Testis (tissue), 3 donors: Measurements from ENCODE around the gene PARVB. TPM values are rescaled to one million over a fixed set of nuclear protein-coding genes. Genes with fewer than 3 reads are reported as not detected.

Experiments used
- DNase-seq: peaks from one replicate; pipeline ENCODE4 v3.0.0-alpha.2; 2019
- H3K27ac ChIP-seq, 2 donors: fragments of 200-600 bp; sonication (generic); one replicate each; pipeline ENCODE4 v1.5.1; 2019
- H3K27me3 ChIP-seq: fragments of 200-600 bp; sonication (generic); one replicate; pipeline ENCODE4 v1.5.1; 2019
- H3K36me3 ChIP-seq: fragments of 200-600 bp; sonication (generic); one replicate; pipeline ENCODE4 v1.5.1; 2017; ENCODE audit warnings: low read depth; ENCODE audit errors: missing control alignments
- H3K4me1 ChIP-seq: fragments of 200-600 bp; sonication (generic); one replicate; pipeline ENCODE4 v1.5.1; 2019
- H3K4me3 ChIP-seq, 2 donors: fragments of 200-600 bp; sonication (generic); one replicate each; pipeline ENCODE4 v1.5.1; 2017 to 2019
- H3K9me3 ChIP-seq: fragments of 200-600 bp; sonication (generic); one replicate; pipeline ENCODE4 v1.5.1; 2017
- POLR2A ChIP-seq: fragments of 450-650 bp; IDR thresholded peaks from one replicate; pipeline ENCODE4 v1.6.1; 2017; ENCODE audit warnings: antibody characterized with exemption, mild to moderate bottlenecking, moderate library complexity
- WGBS, 2 donors: methylation state at CpG; one replicate each; pipeline ENCODE4 v1.1.5; 2018; 5-methylcytosine and 5-hydroxymethylcytosine counted together
- intact Hi-C: fragments of 100-400 bp; cut with DNase I; formaldehyde crosslinking; loops from one replicate; pipeline ENCODE4 v1.15.1; 2023; ENCODE audit warnings: low total_unique reads
- polyA plus RNA-seq: library from polyadenylated mRNA; stranded (reverse); fragments of 350-450 nt; fragmentation: Illumina TruSeq; extraction: RNeasy Lipid Tissue Mini Kit (QIAGEN cat#74804); gene quantifications from one replicate; pipeline ENCODE4 v1.2.3, GENCODE V29; 2014; ENCODE audit warnings: low read depth, low replicate concordance; ENCODE audit not compliant: insufficient read depth
- total RNA-seq, 2 donors: library from RNA; depleted of rRNA; stranded (reverse); fragments of >200 nt; gene quantifications; one replicate each; pipeline ENCODE4 v1.2.3, GENCODE V29; 2016
- TF ChIP-seq, protein P1 (sequence below), 3 experiments: fragments of 450-650 bp in 2 of 3; fragments of 200-600 bp in 1 of 3; sonication (generic) in 1 of 3; IDR thresholded peaks; one replicate each; pipeline ENCODE4 v1.5.1; 2016 to 2019; ENCODE audit warnings: antibody characterized with exemption in 3 of 3, mild to moderate bottlenecking in 2 of 3, moderate library complexity in 1 of 3

Gene PARVB
- total and polyA plus RNA-seq, 3 donors from 2014 or later = 11.6 to 27.5 (median 23.7) TPM

- Histone ChIP-seq H3K4me1 (no peaks in the 10 kb centered on the region), H3K27me3 (no peaks in the 10 kb centered on the region), H3K4me3 (no peak overlapping the region), H3K36me3 (no peaks in the 10 kb centered on the region), H3K27ac (no peak overlapping the region), H3K9me3 (no peaks in the 10 kb centered on the region)
- DNase-seq = peak; percentile 66
- intact Hi-C loops = loop anchor here (5.0 kb wide), 1 partner anchor 634 kb away; no protein-coding TSS in a partner anchor
- TF ChIP-seq, protein P1, sequence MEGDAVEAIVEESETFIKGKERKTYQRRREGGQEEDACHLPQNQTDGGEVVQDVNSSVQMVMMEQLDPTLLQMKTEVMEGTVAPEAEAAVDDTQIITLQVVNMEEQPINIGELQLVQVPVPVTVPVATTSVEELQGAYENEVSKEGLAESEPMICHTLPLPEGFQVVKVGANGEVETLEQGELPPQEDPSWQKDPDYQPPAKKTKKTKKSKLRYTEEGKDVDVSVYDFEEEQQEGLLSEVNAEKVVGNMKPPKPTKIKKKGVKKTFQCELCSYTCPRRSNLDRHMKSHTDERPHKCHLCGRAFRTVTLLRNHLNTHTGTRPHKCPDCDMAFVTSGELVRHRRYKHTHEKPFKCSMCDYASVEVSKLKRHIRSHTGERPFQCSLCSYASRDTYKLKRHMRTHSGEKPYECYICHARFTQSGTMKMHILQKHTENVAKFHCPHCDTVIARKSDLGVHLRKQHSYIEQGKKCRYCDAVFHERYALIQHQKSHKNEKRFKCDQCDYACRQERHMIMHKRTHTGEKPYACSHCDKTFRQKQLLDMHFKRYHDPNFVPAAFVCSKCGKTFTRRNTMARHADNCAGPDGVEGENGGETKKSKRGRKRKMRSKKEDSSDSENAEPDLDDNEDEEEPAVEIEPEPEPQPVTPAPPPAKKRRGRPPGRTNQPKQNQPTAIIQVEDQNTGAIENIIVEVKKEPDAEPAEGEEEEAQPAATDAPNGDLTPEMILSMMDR (IDR thresholded peaks at IDR 0.05) = peak; percentile 86 to 92 (median 88)
- no peak for TF ChIP-seq POLR2A
- 39 to 51% methylated on average over 14 to 20 of the region's 20 CpGs for WGBS, 2 donors
These were observed 30.9 kb upstream of the PARVB start for GRCh38 chr22:43993072-43993760.

DNA sequence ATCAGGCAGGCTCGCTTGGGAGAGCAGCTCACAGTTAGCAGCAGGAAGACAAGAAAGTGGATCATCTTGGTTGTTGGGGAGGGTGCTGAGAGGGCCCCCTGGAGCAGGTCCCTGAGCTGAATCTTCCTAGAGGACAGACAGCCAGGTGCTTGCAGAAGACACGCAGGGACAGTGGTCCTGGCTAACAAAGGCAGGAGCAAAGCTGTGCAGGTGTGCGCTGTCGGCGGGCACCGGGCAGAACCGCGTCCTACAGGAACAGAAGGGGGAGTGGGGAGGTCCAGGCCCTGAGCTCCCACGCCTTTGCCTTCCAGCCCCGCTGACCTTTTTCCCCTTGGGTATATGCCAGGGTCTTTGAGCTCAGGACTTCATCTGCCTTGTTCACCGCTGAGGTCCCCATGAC is 30.1 kb upstream of the PARVB start:
- Histone ChIP-seq H3K4me3 (no peak overlapping the region), H3K4me1 (no peaks in the 10 kb centered on the region), H3K27ac (no peak overlapping the region), H3K36me3 (no peaks in the 10 kb centered on the region), H3K27me3 (no peaks in the 10 kb centered on the region), H3K9me3 (no peaks in the 10 kb centered on the region)
- 70 to 93% methylated on average over 10 to 11 of the region's 11 CpGs for WGBS, 2 donors
- intact Hi-C loops = loop anchor here (5.0 kb wide), 1 partner anchor 633 kb away; no protein-coding TSS in a partner anchor
- no peak for TF ChIP-seq POLR2A
- TF ChIP-seq, protein P1 (IDR thresholded peaks at IDR 0.05) = no peak
- DNase-seq = no peak

DNA sequence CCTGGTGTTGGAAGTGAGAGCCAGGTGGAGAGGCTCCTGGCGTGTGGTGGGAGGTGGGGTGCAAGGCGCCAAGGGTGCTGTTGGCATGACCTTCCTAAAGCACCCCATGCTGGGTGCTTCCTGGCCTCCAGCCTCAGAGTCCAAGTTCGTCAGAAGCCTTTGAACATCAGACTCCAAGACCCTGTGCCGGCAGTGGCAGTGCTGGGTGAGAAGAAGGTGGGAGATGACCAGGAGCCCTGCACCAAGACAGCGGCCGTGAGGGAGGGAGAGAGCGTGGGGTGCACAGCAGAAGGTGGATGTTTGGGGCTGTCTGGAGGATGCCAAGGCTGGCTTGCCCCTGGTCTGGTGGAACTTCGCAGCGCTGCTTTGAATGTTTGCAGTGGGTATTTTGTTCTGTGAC is 29.7 kb upstream of the PARVB start:
- Histone ChIP-seq H3K4me1 (no peaks in the 10 kb centered on the region), H3K27me3 (no peaks in the 10 kb centered on the region), H3K36me3 (no peaks in the 10 kb centered on the region), H3K9me3 (no peaks in the 10 kb centered on the region), H3K4me3 (no peak overlapping the region), H3K27ac (no peak overlapping the region)
- 78 to 81% methylated on average over 9 of the region's 9 CpGs for WGBS, 2 donors
- intact Hi-C loops = loop anchor here (5.0 kb wide), 1 partner anchor 633 kb away; no protein-coding TSS in a partner anchor
- no peak for DNase-seq
- TF ChIP-seq, protein P1 (IDR thresholded peaks at IDR 0.05) = no peak

DNA sequence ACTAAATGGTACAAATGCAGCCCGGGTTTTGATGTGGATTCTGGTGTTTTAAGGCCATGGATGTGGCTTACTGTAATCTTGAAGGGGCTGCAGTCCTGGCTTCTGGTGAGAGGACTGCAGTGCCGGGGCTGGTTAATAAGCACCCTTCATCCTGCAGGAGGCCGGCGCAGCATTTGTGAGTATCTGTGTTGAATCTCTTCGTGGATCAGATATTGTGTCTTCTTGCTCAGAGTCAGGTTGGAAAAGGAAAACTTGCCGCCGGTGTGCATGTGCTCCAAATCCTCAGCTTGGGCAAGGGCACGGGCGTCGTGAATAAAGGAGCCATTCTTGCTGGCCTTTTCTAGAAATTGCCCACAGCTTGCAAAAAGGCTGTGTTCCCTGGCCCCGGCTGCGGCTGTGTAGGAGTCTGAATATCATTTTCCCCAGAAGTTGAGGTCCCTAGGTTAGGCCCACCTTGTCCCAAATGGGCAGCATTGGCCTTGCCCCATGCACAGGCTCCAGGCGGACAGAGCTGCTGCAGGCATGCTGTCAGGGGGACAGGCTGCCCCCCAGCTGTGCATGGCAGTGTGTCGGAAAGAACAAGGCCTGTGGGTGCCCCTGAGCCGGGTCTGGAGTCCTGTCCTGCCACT is 28.9 kb upstream of the PARVB start:
- 88 to 96% methylated on average over 15 of the region's 15 CpGs for WGBS, 2 donors
- Histone ChIP-seq H3K36me3 (no peaks in the 10 kb centered on the region), H3K4me3 (no peak overlapping the region), H3K9me3 (no peaks in the 10 kb centered on the region), H3K4me1 (peaks cover 5% of the 10 kb centered on the region), H3K27ac (no peak overlapping the region), H3K27me3 (no peaks in the 10 kb centered on the region)
- TF ChIP-seq, protein P1 (IDR thresholded peaks at IDR 0.05) = no peak
- TF ChIP-seq POLR2A = no peak
- intact Hi-C loops = loop anchor here (5.0 kb wide), 1 partner anchor 87 kb away; no protein-coding TSS in a partner anchor
- DNase-seq = no peak
